Thymus (tissue), 11 donors: Measurements from ENCODE around the gene MACROD2. TPM values are rescaled to one million over a fixed set of nuclear protein-coding genes. Genes with fewer than 3 reads are reported as not detected.

Source experiments
- DNase-seq, 9 donors: peaks; one replicate each; pipeline ENCODE4 v3.0.0-alpha.2; 2013; ENCODE audit warnings: low spot score in 9 of 9, low read depth in 6 of 9, missing footprints in 1 of 9
- H3K27ac ChIP-seq, 2 donors: one replicate each; pipeline ENCODE4 v1.5.1; 2013; ENCODE audit warnings: control low read depth in 1 of 2, low read depth in 1 of 2, low read length in 1 of 2, mild to moderate bottlenecking in 1 of 2, moderate library complexity in 1 of 2
- H3K27me3 ChIP-seq, 2 donors: one replicate each; pipeline ENCODE4 v1.5.1; 2013; ENCODE audit warnings: low read length in 1 of 2; ENCODE audit not compliant: control insufficient read depth in 2 of 2, insufficient read depth in 1 of 2
- H3K36me3 ChIP-seq, 2 donors: one replicate each; pipeline ENCODE4 v1.5.1; 2013; ENCODE audit warnings: low read length in 1 of 2, mild to moderate bottlenecking in 1 of 2, moderate library complexity in 1 of 2; ENCODE audit not compliant: control insufficient read depth in 2 of 2, insufficient read depth in 2 of 2
- H3K4me1 ChIP-seq, 2 donors: one replicate each; pipeline ENCODE4 v1.5.1; 2013; ENCODE audit warnings: low read length in 2 of 2; ENCODE audit not compliant: control insufficient read depth in 2 of 2, insufficient read depth in 2 of 2
- H3K4me3 ChIP-seq, 2 donors: one replicate each; pipeline ENCODE4 v1.5.1; 2013; ENCODE audit warnings: low read length in 2 of 2, control low read depth in 1 of 2, mild to moderate bottlenecking in 1 of 2
- H3K9me3 ChIP-seq, 2 donors: one replicate each; pipeline ENCODE4 v1.5.1; 2013; ENCODE audit warnings: low read length in 1 of 2, mild to moderate bottlenecking in 1 of 2; ENCODE audit not compliant: control insufficient read depth in 2 of 2, insufficient read depth in 1 of 2
- WGBS: extraction: QIAGEN DNeasy Blood & Tissue Kit; methylation state at CpG from one replicate; pipeline ENCODE4 v1.1.7; 2013; 5-methylcytosine and 5-hydroxymethylcytosine counted together
- polyA plus RNA-seq: library from polyadenylated mRNA; stranded (reverse); fragments of 200-250 nt; gene quantifications from one replicate; pipeline ENCODE4 v1.2.3, GENCODE V29; 2013
- total RNA-seq: library from RNA; stranded (reverse); fragments of 120-200 nt; gene quantifications from one replicate; pipeline ENCODE4 v1.2.4, GENCODE V29; 2013
- donor health status: healthy.

Gene MACROD2
- total and polyA plus RNA-seq, 2 donors: 1.6 to 4.2 TPM

DNA sequence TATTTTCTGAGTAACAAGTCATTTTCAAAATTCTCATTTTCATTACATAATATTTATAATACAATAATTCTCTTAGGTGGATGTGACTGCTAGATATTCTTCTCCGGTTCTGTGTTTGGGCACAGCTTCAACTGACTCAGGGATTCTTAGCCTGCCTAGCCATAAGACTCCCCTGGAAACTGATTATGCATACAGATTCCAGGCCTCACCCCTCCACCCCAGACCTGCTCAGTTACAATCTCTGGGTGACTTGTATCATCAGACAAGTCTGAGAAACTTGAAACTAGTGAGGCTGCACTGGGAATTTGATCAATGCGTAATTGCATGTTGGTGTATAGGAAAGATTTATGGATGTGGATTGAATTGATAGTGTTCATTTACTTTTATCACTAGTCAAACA is 316.7 kb downstream of the MACROD2 start:
- Histone ChIP-seq H3K27me3 (no peaks in the 10 kb centered on the region), H3K9me3 (no peaks in the 10 kb centered on the region), H3K36me3 (no peaks in the 10 kb centered on the region), H3K4me3 (no peak overlapping the region), H3K27ac (no peak overlapping the region), H3K4me1 (no peaks in the 10 kb centered on the region)
- WGBS: 98% methylated on average over 2 of the region's 2 CpGs
- DNase-seq: no peak

DNA sequence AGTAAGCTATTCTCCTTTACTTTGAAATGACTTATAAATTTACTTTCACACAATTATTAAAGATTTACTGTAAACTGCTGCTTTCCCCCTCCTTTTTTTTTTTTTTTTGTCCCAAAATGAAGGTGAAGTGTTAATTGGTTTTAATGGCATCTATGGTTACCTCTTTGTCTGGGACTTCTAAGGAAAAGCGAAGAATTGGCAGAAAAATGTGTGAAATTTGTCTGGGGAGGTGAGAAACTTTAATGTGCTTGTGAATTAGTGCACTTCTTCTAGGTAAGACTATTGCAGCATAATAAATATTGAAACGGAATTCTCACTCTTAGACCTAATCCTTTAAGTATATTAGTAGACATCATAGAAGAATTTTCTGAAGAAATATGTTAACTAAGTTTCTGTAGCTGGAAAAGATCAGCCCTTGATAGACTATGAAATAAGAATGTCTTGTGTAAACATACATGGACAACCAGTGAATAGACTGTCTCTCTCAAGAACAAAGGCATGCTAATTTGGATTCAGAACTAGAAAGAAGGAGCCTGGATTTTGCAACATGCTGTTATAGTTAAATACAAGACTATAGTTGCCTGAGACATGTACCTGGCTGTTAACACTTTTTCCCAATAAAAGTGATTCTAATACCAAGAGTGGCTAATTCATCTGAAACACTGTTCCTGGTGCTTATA is 318.2 kb downstream of the MACROD2 start:
- Histone ChIP-seq H3K4me3 (no peak overlapping the region), H3K9me3 (no peaks in the 10 kb centered on the region), H3K27me3 (no peaks in the 10 kb centered on the region), H3K4me1 (no peaks in the 10 kb centered on the region), H3K27ac (no peak overlapping the region), H3K36me3 (no peaks in the 10 kb centered on the region)
- no peak for DNase-seq
- 82% methylated on average over 2 of the region's 2 CpGs for WGBS

DNA sequence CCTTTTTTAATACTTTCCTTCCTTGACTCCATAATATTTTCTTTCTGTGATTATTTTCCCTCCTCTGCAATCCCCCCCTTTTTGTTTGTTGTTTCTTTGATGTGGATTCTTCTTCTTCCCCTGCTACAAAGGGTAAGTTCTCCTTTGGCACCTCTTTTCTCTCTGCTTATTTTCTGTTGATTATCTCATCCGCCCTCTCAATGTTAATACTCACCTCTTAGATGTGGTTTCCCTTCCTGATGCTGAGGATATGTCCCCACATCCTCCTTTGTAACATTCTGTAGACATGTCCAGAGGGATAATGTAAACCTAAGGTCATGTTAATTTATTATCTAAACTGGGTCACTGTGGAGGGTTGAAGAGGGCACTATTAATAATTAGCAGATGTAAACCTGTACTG is 324.4 kb downstream of the MACROD2 start:
- Histone ChIP-seq H3K27ac (no peak overlapping the region), H3K9me3 (no peaks in the 10 kb centered on the region), H3K36me3 (no peaks in the 10 kb centered on the region), H3K4me1 (no peaks in the 10 kb centered on the region), H3K4me3 (no peak overlapping the region), H3K27me3 (no peaks in the 10 kb centered on the region)
- 83% methylated on average over 1 of the region's 1 CpG for WGBS
- no peak for DNase-seq

DNA sequence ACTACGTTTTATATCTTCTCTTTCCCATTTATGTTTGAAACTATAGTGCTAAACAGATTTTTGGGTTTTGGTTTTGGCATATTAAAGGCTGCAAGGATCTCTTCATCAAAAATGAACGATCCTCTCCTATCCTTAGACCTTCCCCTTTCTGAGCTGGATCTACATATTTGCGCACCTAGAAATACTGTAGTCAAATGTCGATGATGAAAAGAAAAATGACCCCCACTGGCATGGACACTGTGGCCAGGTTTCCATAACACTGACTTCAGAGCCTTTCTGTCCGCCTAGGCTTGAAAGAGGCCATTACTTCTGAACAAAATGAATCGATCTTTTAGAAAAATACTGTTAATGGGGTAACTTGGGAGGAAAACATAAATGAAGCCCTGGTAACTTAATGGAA is 336.3 kb downstream of the MACROD2 start:
- no peaks in the 10 kb centered on the region for H3K27me3 ChIP-seq
- no peaks in the 10 kb centered on the region for H3K4me1 ChIP-seq
- H3K4me3 ChIP-seq: no peak overlapping the region
- DNase-seq: no peak
- no peaks in the 10 kb centered on the region for H3K36me3 ChIP-seq
- no peaks in the 10 kb centered on the region for H3K9me3 ChIP-seq
- 91% methylated on average over 6 of the region's 6 CpGs for WGBS
- no peak overlapping the region for H3K27ac ChIP-seq

DNA sequence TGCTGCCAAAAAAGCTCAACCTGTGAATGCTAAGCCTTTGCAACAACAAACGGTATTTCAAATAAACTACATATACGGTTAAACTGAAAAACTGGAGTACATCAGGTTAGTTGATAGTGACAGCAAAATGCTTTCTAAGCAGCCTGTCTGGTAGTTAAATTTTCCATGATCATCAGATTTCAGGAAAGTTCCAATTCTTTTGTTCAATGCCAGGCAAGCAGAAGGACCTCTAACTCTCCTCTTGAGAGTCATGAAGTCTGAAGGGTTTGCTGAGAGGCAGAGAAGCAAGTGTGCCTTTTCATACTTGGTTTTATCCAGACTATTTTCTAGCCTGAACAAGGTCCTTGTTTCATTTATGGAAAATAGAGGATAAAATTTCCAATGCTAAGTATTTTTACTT is 337.6 kb downstream of the MACROD2 start:
- no peak overlapping the region for H3K27ac ChIP-seq
- H3K4me3 ChIP-seq: no peak overlapping the region
- no peak for DNase-seq

DNA sequence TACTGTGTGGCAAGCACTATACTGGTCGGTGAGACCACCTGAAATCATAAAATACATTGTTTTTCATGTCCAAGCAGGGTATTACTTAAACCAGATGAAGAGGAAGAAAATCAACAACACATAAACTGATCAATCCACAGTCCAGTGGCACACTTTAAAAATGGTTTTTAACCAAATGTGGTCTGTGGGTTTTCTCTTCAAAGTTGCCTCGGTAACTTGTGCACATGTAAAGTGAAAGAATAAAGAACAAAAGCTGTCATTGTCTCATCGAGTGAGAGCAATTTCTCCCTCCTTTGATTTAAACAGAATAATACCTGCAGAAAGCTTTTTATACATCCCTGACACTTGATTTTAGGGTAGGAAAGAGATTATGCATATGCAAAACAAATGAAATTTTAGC is 338.4 kb downstream of the MACROD2 start:
- H3K36me3 ChIP-seq: no peaks in the 10 kb centered on the region
- 48% methylated on average over 3 of the region's 3 CpGs for WGBS
- H3K27ac ChIP-seq: no peak overlapping the region

More for the DNA sequence above, 337.6 kb downstream of the MACROD2 start:
- H3K36me3 ChIP-seq: no peaks in the 10 kb centered on the region
- no peaks in the 10 kb centered on the region for H3K4me1 ChIP-seq
- 98% methylated on average over 2 of the region's 2 CpGs for WGBS
- no peaks in the 10 kb centered on the region for H3K9me3 ChIP-seq
- H3K27me3 ChIP-seq: no peaks in the 10 kb centered on the region

DNA sequence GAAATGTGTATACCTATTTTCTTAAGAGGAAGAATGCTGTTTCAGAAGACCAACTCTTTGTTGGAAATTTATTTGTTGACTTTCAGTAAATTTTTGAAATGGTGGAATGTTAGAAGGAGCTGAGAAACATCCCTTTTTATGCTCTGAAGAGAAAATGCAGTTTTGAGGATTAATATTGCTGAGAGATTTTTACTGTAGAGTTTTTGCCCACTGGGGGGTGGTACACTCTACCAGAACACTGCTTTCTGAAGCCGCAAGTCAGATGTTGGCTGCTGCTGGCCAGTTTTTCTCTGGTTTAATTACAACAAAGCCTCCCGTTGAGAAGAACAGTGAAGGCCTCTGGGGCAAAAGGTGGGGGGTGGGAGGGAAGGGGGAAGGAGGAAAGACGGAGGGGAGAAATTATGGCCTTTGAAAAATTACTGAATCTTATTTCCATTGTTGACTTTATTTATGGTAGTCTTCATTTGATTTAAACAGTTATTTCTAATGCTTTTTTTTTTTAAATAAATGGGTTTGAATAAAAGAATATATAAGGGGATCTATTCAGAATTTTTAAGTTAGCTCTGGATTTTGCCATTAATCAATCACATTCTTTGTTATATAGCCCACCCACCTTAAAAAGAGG is 339.1 kb downstream of the MACROD2 start:
- H3K27ac ChIP-seq: no peak overlapping the region
- 22% methylated on average over 3 of the region's 3 CpGs for WGBS
- DNase-seq: peak in 2 of 9 donors; percentile 11 to 33
- no peaks in the 10 kb centered on the region for H3K36me3 ChIP-seq
- no peaks in the 10 kb centered on the region for H3K9me3 ChIP-seq
- H3K4me3 ChIP-seq: no peak overlapping the region
- H3K27me3 ChIP-seq: no peaks in the 10 kb centered on the region
- no peaks in the 10 kb centered on the region for H3K4me1 ChIP-seq

More for the DNA sequence above, 338.4 kb downstream of the MACROD2 start:
- peak in 1 of 9 donors; percentile 20 for DNase-seq
- no peak overlapping the region for H3K4me3 ChIP-seq
- no peaks in the 10 kb centered on the region for H3K27me3 ChIP-seq
- H3K9me3 ChIP-seq: no peaks in the 10 kb centered on the region
- H3K4me1 ChIP-seq: no peaks in the 10 kb centered on the region

DNA sequence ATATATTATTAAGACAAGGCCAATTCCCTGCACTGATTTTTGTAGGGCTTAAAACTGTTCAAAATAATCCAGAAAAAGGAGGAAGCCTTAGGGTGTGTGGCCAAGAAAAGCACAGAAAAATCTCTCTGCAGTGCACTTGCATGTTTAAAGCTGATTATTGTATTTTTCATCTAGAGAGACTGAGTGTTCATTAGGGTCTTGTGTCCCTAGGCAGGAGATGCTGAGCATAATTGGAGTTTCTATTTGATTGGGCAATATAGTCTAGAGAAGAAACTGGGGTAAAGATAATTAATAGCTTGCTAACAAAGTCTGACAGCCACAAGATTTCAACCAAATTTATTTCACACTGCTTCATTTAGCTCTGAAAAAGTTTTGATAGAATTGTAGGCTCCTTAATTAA is 339.7 kb downstream of the MACROD2 start:
- no peaks in the 10 kb centered on the region for H3K9me3 ChIP-seq
- no peaks in the 10 kb centered on the region for H3K27me3 ChIP-seq
- H3K4me1 ChIP-seq: no peaks in the 10 kb centered on the region
- peak overlapping the region in 1 of 2 donors; percentile 10 for H3K4me3 ChIP-seq
- H3K36me3 ChIP-seq: no peaks in the 10 kb centered on the region
- no peak overlapping the region for H3K27ac ChIP-seq
- DNase-seq: no peak

DNA sequence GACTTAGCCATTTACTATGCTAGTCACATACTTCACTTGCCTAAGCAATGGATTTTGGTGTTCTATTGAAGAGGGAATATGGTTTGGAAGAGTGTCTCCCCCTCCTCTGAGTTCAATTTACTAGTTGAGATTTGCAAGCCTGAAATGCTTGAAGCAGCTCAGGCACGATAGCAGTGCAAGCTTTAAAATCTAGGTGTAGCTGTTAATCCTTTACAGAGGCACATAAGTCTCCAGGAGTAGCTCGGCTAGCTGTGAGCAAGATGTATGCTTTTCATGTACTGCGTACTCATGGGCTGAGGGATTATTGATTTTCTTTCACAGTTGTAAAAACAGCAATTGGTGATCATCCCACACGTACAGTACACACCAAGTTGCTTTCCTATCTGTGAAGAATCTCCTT is 341.4 kb downstream of the MACROD2 start:
- H3K4me1 ChIP-seq: no peaks in the 10 kb centered on the region
- peak overlapping the region; percentile 16 to 38 for H3K4me3 ChIP-seq
- no peaks in the 10 kb centered on the region for H3K36me3 ChIP-seq
- peak overlapping the region in 1 of 2 donors; percentile 20 for H3K27ac ChIP-seq
- no peaks in the 10 kb centered on the region for H3K9me3 ChIP-seq
- no peak for DNase-seq
- WGBS: 61% methylated on average over 4 of the region's 4 CpGs
- H3K27me3 ChIP-seq: no peaks in the 10 kb centered on the region
